Choroid plexus epithelial cell (primary cell): ENCODE measurements around the gene LACRT.

Experiments used
- DNase-seq: peaks from one replicate; pipeline ENCODE4 v3.0.0-alpha.2; 2010; ENCODE audit warnings: low read depth
- H3K4me3 ChIP-seq: 2 replicates; pipeline ENCODE4 v1.5.1; 2011; ENCODE audit warnings: low read depth, mild to moderate bottlenecking, control low read depth, low read length, moderate library complexity
- TF ChIP-seq, protein P1 (sequence below): conservative IDR thresholded peaks from 2 replicates; pipeline ENCODE4 v1.5.1; 2011; ENCODE audit warnings: low read depth, mild to moderate bottlenecking, control low read depth, inconsistent platforms, low read length, moderate library complexity

Gene LACRT

DNA sequence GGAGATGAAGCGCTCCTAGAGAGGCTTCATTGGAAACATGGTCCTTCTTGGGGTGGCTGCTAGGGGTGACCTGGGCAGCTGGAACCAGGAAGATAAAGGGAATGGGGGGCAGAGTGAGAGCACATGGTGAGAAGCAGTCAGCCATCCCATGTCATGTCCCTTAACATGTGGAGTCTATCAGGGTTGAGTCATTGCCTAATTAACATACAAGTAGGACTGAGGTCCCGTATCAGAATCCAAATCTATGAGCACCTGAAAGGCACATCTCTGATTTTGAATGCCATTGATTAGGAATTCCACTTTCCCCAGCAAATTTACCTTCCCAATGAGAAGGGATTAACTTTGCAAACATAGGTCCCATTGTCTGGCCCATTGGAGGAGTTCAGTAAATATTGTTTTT lies 25.9 kb downstream of the LACRT start:
- TF ChIP-seq, protein P1, sequence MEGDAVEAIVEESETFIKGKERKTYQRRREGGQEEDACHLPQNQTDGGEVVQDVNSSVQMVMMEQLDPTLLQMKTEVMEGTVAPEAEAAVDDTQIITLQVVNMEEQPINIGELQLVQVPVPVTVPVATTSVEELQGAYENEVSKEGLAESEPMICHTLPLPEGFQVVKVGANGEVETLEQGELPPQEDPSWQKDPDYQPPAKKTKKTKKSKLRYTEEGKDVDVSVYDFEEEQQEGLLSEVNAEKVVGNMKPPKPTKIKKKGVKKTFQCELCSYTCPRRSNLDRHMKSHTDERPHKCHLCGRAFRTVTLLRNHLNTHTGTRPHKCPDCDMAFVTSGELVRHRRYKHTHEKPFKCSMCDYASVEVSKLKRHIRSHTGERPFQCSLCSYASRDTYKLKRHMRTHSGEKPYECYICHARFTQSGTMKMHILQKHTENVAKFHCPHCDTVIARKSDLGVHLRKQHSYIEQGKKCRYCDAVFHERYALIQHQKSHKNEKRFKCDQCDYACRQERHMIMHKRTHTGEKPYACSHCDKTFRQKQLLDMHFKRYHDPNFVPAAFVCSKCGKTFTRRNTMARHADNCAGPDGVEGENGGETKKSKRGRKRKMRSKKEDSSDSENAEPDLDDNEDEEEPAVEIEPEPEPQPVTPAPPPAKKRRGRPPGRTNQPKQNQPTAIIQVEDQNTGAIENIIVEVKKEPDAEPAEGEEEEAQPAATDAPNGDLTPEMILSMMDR = no peak
- H3K4me3 ChIP-seq = no peak overlapping the region
- DNase-seq = no peak

DNA sequence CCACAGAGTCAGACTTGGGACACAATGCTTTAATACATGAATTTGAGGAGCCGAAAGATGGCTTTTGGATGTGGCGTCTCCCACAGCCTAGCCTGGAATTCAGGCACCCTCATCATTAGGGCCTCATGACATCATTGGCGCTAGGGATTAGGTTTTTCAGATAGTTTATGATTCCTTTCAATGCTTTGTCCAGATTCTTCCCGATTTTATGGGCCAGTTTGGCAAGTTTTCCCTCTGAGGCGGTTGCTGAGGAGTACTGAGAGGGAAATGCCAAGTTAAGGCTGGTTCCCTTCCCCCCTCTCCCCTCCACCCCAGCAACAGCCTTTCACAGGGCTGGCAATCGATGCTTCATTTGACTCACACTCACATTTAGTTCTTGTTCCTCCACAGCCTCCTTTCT lies 26.5 kb downstream of the LACRT start:
- H3K4me3 ChIP-seq = no peak overlapping the region
- TF ChIP-seq, protein P1 = no peak
- no peak for DNase-seq

DNA sequence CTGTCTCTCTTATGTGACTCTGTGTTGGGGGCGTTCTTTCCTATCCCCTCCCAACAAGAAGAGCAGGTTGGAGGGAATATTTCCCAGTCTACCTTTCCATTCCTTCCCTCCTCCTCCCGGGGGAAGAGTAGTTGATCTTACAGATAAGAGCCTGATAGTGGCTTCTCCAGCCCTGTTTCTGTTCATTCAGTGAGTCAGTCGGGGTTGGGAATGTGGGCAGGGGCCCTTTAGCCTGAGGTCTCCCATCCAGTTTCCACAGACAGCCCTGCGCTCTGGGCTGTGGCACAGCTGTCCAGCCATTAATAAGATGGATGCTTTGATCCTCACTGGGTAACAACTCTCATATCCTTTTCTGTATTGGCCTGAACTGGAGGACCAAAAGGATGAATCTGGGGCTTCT lies 28.1 kb downstream of the LACRT start:
- no peak for DNase-seq
- no peak overlapping the region for H3K4me3 ChIP-seq
- TF ChIP-seq, protein P1 = no peak

DNA sequence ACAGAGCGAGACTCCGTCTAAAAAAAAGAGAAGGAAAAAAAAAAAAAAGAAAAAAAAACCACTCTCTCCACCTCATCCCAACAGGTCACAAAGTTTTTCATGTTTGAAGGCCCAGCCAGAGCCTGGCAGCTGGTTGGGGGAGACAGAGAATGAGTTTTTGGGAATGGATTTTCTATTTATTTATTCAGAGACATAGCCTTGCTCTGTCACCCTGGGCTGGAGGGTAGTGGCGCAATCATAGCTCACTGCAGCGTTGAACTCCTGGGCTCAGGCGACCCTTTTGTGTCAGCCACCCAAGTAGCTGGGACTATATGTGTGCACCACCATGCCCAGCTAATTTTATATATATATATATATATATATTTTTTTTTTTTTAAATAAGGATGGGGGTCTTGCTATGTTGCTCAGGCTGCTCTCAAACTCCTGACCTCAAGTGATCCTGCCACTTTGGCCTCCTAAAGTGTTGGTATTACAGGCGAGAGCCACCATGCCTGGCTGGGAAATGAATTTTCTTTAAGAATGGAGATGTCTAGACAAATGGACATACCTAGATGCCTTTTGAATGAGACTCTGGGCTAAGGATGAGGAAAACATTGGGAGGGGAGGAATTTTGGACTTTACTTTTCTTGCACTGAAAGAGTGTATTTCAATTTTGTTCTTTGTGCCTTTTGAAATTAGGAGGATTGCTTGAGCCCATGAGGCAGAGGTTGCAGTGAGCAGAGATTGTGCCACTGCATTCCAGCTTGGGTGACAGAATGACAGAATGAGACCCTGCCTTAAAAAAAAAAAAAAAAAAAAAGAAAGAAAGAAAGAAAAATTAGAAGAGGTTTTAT lies 29.3 kb downstream of the LACRT start:
- TF ChIP-seq, protein P1 = no peak
- H3K4me3 ChIP-seq = no peak overlapping the region
- DNase-seq = no peak

DNA sequence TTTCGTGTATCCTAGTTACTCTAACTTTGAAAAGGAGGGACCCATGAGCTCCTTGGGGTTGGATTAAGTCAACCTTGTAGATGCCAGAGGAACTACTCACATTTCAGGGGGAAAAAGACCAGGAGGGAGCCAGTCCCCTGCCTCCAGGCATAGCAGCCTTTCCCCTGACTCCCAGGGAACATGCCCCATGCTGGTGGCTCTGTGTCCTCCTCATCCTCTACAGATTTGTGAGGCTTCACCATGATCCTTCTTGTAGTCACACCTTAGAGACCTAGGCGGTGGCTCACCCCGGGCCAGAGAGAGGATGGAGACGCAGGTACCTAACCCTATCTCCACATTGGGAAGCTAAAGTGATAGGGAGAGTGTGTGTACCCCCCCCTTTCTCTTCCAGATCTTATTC lies 30.3 kb downstream of the LACRT start:
- DNase-seq = no peak
- no peak overlapping the region for H3K4me3 ChIP-seq
- TF ChIP-seq, protein P1 = no peak

DNA sequence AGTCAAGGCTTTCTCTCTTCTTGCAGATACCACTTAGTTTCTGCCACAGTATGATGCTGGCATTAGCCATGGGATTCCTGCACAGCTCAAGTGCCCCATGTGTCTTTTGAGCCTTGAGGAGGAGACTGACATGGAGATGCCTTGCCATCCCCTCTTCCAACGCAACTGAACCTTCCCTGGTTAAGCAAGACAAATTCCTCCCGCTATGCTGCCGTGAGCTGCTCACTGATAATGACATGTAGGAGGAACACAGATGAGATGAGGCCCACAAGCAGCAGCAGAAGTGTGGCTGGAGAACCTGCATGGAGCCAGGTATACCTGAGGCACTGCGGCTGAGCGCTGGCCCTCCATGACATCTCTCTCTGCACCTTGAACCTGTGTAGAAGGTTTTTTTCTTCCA lies 30.8 kb downstream of the LACRT start:
- TF ChIP-seq, protein P1 = no peak
- H3K4me3 ChIP-seq = no peak overlapping the region
- DNase-seq = no peak
